GM18511 (cell line): ENCODE results near the gene TP53TG5.

ENCODE experiments used
- ATAC-seq: cut with Tn5 transposase; IDR thresholded peaks from one replicate; pipeline ENCODE4 v1.9.1; 2021; ENCODE audit warnings: mild to moderate bottlenecking, moderate library complexity; ENCODE audit not compliant: unreplicated experiment

The TP53TG5 gene

GRCh38 chr20:45347936-45348778, 30.0 kb downstream of the TP53TG5 start, which contains the start of gene SDC4:
Gene SDC4 (minus strand): TSS chr20:45348424. CDS start chr20:45348384, 40 bp downstream.
- no peak for ATAC-seq

GRCh38 chr20:45347297-45347935, 30.7 kb downstream of the TP53TG5 start:
- no peak for ATAC-seq

- no peak for ATAC-seq
Measured at GRCh38 chr20:45346851-45347250, 31.3 kb downstream of the TP53TG5 start.

DNA sequence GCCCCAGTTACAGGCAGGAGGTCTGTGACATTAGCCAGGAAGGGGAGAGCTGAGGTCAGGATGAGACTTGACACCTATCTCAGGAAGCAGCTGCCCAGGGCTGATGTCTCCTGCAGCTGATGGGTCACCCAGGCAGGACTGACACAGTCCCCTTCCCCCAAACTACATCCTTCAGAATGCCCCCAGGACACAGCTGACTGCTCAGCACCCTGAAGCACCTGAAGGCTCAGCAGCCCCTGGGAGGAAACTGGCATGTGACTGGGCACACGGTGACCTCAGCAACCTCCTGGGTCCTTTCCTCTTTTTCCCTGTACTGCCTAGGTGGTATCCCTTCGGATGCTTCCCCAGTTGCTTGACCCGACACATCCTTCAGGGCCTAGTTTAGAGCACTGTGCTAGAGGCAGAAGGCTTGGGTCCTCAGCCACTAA, 31.8 kb downstream of the TP53TG5 start:
- no peak for ATAC-seq

DNA sequence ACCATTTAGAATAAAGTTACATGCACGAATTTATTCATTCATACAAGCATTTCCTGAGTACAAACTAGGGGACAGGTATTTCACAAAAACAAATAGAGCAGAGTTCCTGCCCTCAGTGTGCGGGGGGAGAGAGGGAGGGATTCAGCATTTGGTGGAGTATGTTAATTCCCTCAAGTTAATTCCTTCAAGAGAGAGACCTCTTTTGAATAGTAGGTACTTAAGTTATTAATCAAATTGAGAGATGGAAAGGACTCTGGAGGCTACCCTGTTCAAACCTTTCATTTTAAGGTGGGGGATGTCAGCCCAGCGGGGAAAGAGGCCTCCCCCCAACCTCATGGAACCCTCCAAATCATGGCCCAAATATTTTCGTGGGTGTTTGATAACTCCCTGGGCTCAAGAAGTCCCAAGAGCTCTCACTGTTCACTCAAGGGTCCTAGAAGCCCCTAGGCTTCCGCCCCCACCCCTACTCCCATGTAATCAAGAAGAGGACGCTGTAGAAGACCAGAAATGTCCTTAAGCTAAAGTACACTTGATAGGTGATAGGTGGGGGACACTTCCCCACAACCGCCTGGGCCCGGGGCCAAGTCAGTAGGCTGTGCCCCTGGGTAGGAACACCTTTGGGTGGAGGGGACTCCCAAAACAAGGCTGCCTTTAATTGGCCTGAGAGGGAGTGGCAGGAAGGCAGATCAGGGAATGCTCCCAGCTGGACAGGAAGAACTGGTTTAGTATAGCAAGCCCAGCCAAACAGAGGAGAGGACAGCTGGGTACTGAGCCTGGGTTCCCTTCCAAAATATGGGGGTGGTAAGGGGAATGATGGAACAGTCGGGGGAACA, 32.8 kb downstream of the TP53TG5 start:
- ATAC-seq, result no peak

- ATAC-seq, result no peak
Measured at GRCh38 chr20:45344168-45344860, 33.8 kb downstream of the TP53TG5 start.

DNA sequence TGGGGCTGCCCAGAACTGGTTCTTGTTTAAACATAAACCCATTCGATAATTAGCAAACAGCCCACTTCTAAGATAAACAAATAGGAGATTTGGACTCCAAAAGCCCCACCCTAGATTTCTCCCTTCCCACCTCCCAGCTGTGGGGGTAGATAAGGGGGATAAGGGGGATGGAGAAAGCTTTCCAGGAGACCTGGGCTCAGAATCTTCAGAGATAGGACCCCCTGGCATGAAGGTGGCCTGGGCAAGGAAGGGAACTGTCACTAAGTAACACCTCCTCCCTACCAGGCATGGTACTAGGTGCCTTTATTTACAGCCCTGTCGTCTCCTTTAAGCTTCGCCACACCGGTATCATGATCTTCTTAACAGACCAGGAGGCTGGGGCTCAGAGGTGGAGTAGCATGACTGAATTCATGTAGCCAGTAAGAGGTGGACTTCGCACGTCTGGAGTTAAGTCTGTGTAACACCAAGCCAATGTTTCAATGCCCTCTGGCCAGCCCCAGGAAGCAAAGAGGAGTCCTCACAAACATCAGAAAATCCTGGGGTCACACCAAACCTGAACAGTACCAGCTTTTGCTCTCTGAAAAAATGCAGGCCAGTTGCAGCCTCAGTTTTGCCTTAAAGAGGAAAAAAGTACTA, 34.5 kb downstream of the TP53TG5 start:
- ATAC-seq, result no peak

DNA sequence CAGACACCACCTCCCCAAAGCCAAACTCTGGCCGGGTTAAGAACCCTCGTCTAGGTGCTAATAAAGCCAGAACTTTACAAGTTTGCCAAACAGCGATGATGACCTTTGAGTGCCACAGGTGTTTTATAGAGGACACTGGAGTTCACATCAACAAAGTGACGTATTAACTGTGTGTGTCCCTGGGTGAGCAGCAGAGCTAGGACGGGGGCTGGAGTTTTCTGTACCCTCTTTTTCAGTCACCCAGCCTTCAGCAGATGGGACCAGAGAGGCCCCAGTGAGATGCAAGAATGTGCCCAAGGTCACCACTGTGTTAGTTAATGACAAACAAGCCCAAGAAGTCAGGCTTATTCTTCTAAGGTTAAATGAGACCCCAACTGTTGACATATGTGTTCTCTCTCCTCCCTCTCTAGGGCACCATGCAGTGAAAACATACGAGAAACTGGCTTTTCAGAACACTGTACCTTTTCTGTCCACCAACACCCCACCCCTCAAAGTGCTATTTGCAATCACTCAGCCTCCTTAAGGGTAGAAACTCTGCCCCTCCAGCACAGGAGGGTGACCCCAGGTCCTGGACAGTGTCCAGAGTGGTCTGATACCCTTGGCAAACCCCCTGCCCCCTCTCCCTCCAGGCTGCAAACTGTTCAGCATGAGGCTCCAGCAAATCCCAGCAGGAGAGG, 35.1 kb downstream of the TP53TG5 start:
- ATAC-seq, result no peak

- ATAC-seq, result no peak
Measured at GRCh38 chr20:45341939-45342854, 35.9 kb downstream of the TP53TG5 start.

DNA sequence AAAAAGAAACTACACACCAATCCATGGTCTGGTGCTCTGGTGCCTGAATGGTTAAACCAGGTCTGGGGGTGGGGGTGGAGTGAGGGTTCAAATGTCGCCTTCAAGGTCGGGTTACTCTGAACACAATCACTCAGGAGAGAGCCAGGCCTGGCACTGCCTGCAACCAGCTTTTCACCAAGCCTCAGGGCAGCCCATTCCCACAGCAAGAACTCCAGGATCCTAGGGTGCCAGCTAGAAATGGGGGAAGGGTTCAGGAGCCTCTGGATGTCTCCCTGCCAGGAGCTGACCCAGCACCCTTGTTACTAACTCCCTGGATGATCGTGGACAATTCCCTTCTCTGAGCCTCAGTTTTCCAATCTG, 36.6 kb downstream of the TP53TG5 start:
- no peak for ATAC-seq

DNA sequence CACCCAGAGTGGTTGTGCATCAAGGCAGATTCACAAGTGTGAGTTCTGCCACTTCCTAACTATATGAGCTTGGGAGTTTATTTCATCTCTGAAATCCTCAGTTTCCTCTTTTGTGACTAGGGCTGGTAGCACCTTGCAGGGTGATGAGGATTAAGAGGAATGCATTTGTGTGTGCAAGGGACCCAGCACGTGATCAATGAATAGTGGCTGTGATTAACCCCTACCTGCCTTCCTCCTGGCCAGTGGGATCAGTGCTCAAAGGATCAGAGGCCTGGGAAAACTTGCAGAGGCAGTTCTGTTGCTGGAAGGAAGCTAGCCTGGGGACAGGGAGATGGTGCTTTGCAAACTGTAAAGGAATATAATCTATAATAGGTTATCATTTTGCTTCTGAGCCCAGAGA, 37.2 kb downstream of the TP53TG5 start:
- no peak for ATAC-seq

DNA sequence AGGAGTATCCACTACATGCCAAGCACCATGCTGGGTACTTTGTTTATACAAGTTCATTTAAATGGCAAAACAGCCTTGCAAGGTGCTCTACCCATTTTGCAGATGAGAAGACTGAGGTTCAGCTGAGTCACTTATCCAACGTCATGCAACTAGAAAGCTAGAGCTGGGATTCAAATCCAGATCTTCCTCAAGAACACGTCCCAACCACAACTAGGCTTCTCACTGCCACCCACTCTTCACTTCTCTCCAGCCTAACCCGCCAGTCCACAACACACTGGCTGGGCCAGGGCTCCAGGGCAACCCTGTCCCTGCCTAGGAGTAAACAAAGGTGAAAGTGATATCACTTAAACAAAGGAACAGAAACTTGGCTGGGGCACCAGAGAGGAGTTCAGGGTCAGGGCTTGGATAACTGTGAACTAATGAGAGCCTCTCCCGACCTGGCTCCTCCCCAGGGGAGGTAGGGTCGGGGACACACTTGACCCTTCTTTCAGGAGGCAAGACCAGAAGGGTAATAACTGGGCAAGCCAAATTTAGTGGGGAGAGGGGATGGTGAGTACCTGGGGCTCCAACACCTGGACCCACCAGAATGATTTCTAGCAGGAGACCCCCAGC, 37.8 kb downstream of the TP53TG5 start:
- ATAC-seq, result no peak

GRCh38 chr20:45339799-45340198, 38.3 kb downstream of the TP53TG5 start:
- no peak for ATAC-seq

DNA sequence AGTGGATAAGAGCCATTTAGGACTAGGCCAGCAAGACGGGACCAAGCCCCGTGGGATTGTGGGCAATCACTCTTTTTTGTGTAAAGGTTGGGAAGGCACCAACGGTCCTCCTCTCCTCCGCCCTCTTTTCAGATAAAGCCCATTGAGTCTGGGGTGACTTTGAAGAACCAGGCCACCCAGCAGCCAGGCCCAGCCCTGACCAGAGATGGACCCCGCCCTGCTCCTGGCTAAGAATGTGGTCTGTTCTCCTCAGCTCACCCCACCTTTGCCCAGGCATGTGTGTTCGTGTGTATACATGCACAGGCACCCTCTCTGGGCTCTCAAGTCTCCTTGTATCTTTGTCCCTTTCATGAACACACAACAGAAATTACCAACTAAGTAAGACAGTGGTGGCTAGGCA, 39.0 kb downstream of the TP53TG5 start:
- ATAC-seq, result no peak

- ATAC-seq, result no peak
Measured at GRCh38 chr20:45338121-45339030, 39.7 kb downstream of the TP53TG5 start.

DNA sequence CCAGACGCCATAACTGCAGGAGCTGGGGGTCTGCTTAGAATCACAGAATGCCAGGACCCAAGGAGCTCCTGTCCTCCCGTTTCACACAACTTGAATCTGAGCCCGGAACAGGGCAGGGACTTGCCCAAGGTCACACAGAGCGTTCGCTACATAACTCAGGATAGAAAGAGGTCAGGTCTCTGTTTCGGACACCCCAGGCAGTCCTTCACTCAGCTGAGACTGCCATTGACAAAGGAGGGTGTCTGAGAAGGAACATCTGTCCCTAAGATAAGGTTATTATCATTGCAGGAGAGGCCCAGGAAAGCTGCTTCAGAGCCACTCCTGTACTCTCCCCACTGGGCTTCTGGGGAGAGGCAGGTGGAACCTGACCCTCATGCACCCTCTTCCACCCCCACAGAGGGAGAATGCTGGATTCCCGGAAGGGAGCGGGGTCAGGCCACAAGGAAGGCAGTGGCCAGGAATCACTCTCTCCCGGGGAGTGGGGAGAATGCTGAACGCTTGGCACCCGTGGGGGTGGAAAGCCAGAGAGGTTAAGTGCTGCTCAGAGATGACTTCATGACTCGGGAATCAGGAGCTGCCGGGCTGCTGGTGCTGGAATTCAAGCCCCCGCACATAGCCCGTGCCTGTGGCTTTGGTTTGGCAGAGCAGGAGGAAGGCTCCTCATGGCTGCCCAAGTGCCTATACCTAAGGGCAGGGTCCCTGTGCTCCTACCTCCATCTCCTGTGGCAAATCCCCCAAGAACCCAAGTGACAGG, 40.6 kb downstream of the TP53TG5 start:
- ATAC-seq, result no peak
